ENCODE measurements around the gene NTRK2. TPM values are rescaled to one million over a fixed set of nuclear protein-coding genes. Genes with fewer than 3 reads are reported as not detected.

NTRK2 gene
- total RNA-seq, 3 donors from 2014 or later: 1.7 to 3.5 (median 2.5) TPM

GRCh38 chr9:84748112-84748511 is 78.6 kb downstream of the NTRK2 start:
- no peaks in the 10 kb centered on the region for H3K36me3 ChIP-seq (ENCODE audit: low read depth)
- no peak overlapping the region for H3K4me3 ChIP-seq
- DNase-seq: no peak
- ATAC-seq: no peak
- intact Hi-C loops (cut with DNase I, micrococcal nuclease): no loop called here
- H3K9me3 ChIP-seq: no peaks in the 10 kb centered on the region
- H3K4me1 ChIP-seq (ENCODE audit: low read depth): no peaks in the 10 kb centered on the region
- TF ChIP-seq CTCF (IDR thresholded peaks at IDR 0.05): no peak

- DNase-seq (no peak), ATAC-seq (no peak)
- Histone ChIP-seq H3K9me3 (no peaks in the 10 kb centered on the region), H3K4me3 (no peak overlapping the region), H3K36me3 (ENCODE audit: low read depth) (no peaks in the 10 kb centered on the region), H3K4me1 (ENCODE audit: low read depth) (no peaks in the 10 kb centered on the region)
- intact Hi-C loops (cut with DNase I, micrococcal nuclease): no loop called here
- no peak for TF ChIP-seq CTCF (IDR thresholded peaks at IDR 0.05)
Observed at GRCh38 chr9:84750152-84750865, 80.8 kb downstream of the NTRK2 start.

- ATAC-seq (no peak), DNase-seq (no peak)
- TF ChIP-seq CTCF (IDR thresholded peaks at IDR 0.05): no peak
- Histone ChIP-seq H3K36me3 (ENCODE audit: low read depth) (no peaks in the 10 kb centered on the region), H3K4me3 (no peak overlapping the region), H3K4me1 (ENCODE audit: low read depth) (no peaks in the 10 kb centered on the region), H3K9me3 (no peaks in the 10 kb centered on the region)
- intact Hi-C loops (cut with DNase I, micrococcal nuclease): no loop called here
Observed at GRCh38 chr9:84751921-84752320, 82.4 kb downstream of the NTRK2 start.

- intact Hi-C loops (cut with DNase I, micrococcal nuclease): no loop called here
- no peaks in the 10 kb centered on the region for H3K9me3 ChIP-seq
- no peaks in the 10 kb centered on the region for H3K36me3 ChIP-seq (ENCODE audit: low read depth)
- no peak overlapping the region for H3K4me3 ChIP-seq
- ATAC-seq (no peak), DNase-seq (no peak)
- no peak for TF ChIP-seq CTCF (IDR thresholded peaks at IDR 0.05)
- H3K4me1 ChIP-seq (ENCODE audit: low read depth): no peaks in the 10 kb centered on the region
Observed at GRCh38 chr9:84754461-84754860, 84.9 kb downstream of the NTRK2 start.

GRCh38 chr9:84754881-84755280 is 85.4 kb downstream of the NTRK2 start:
- Histone ChIP-seq H3K4me1 (ENCODE audit: low read depth) (no peaks in the 10 kb centered on the region), H3K4me3 (no peak overlapping the region), H3K36me3 (ENCODE audit: low read depth) (no peaks in the 10 kb centered on the region), H3K9me3 (no peaks in the 10 kb centered on the region)
- DNase-seq (no peak), ATAC-seq (no peak)
- intact Hi-C loops (cut with DNase I, micrococcal nuclease): no loop called here
- TF ChIP-seq CTCF (IDR thresholded peaks at IDR 0.05): no peak

GRCh38 chr9:84755380-84755779 is 85.9 kb downstream of the NTRK2 start:
- no peak for TF ChIP-seq CTCF (IDR thresholded peaks at IDR 0.05)
- H3K36me3 ChIP-seq (ENCODE audit: low read depth): no peaks in the 10 kb centered on the region
- no peak overlapping the region for H3K4me3 ChIP-seq
- no peak for DNase-seq
- intact Hi-C loops (cut with DNase I, micrococcal nuclease): no loop called here
- H3K4me1 ChIP-seq (ENCODE audit: low read depth): no peaks in the 10 kb centered on the region
- ATAC-seq: no peak
- H3K9me3 ChIP-seq: no peaks in the 10 kb centered on the region

All from mucosa of descending colon (tissue), 3 donors.